ENCODE data around the gene CD22.

DNA sequence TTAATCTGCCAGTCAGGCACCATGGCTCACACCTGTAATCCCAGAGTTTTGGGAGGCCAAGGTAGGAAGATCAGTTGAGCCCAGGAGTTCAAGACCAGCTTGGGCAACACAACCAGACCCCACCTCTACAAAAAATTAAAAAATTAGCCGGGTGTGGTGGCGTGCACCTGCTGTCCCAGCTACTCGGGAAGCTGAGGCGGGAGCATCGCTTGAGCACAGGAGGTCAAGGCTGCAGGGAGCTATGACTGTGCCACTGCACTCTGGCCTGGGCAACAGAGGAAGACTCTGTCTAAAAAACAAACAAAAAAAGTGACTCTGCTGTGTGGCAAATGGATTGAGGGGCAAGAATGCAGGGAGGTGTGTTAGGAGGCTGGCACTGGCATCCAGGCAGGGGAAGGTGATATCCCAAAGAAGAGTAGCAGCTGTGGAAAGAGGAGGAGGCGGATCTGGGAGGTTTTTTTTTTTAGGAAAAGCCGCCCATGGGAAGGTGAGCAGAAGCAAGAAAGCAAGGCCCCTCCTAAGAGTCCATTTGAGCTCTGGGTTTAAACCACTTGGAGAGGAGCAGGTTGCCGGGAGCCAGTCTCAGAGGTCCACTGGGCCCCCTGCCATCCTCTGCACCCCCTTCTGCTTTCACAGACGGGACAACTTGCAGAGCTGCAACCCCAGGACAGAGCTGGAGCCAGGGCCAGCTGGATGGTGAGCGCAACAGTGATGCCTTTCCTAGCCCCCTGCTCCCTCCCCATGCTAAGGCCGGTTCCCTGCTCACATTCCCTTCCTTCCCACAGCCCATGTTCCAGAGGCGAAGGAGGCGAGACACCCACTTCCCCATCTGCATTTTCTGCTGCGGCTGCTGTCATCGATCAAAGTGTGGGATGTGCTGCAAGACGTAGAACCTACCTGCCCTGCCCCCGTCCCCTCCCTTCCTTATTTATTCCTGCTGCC, 44.6 kb upstream of the CD22 start:
- TF ChIP-seq POLR2AphosphoS5 (IDR thresholded peaks at IDR 0.05; ENCODE audit: borderline replicate concordance, low read depth, low read length), result no peak
- no peak for TF ChIP-seq EZH2 (IDR thresholded peaks at IDR 0.05)
- no peak for TF ChIP-seq FOXP2 (optimal IDR thresholded peaks at IDR 0.05; ENCODE audit: control extremely low read depth, extremely low read length, insufficient read depth)

Data from SK-N-MC (cell line).